Ishikawa (cell line): Measurements from ENCODE around the gene ERVW-1.

ENCODE experiments used
- EP300 ChIP-seq: IDR thresholded peaks from 2 replicates; pipeline ENCODE4 v1.6.1; 2012; ENCODE audit warnings: borderline replicate concordance
- FOXM1 ChIP-seq: IDR thresholded peaks from 2 replicates; pipeline ENCODE4 v1.6.1; 2012; ENCODE audit warnings: low read depth, borderline replicate concordance
- RAD21 ChIP-seq: IDR thresholded peaks from 2 replicates; pipeline ENCODE4 v1.6.1; 2012; ENCODE audit warnings: low read depth
- TAF1 ChIP-seq: IDR thresholded peaks from 2 replicates; pipeline ENCODE4 v1.6.1; 2012; ENCODE audit warnings: low read depth, mild to moderate bottlenecking
- TEAD4 ChIP-seq: IDR thresholded peaks from 2 replicates; pipeline ENCODE4 v1.6.1; 2012
- YY1 ChIP-seq: IDR thresholded peaks from 2 replicates; pipeline ENCODE4 v1.6.1; 2012; ENCODE audit warnings: low read depth
- TF ChIP-seq, protein P1 (sequence below): IDR thresholded peaks from 2 replicates; pipeline ENCODE4 v1.6.1; 2012
- TF ChIP-seq, protein P2 (sequence below): IDR thresholded peaks from 2 replicates; pipeline ENCODE4 v1.6.1; 2012; ENCODE audit warnings: low read depth, mild to moderate bottlenecking
- TF ChIP-seq, protein P3 (sequence below): IDR thresholded peaks from 2 replicates; pipeline ENCODE4 v1.6.1; 2012

DNA sequence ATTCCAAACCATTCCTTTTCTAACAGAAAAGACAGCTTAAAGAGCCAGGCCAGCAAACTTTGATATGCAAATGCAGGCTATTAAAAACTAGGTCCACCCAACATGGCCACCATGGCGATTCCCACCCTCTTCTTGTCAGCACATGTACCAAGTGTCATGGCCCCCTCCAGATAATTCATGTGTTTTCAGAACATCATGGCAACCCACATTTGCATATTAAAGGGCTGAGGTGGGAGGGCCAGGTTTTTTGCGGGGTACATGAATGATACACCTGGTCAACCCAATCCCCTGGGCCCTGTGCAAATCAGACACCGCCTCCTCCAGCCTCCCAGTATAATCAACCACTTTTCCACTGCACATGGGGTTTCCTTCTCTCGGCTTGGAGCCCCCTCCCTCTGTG is 965 bp upstream of the ERVW-1 start:
- TF ChIP-seq FOXM1 (no peak), EP300 (no peak), TAF1 (no peak), RAD21 (no peak), YY1 (no peak), TEAD4 (no peak)
- TF ChIP-seq, protein P1, sequence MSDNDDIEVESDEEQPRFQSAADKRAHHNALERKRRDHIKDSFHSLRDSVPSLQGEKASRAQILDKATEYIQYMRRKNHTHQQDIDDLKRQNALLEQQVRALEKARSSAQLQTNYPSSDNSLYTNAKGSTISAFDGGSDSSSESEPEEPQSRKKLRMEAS: no peak
- TF ChIP-seq, protein P2, sequence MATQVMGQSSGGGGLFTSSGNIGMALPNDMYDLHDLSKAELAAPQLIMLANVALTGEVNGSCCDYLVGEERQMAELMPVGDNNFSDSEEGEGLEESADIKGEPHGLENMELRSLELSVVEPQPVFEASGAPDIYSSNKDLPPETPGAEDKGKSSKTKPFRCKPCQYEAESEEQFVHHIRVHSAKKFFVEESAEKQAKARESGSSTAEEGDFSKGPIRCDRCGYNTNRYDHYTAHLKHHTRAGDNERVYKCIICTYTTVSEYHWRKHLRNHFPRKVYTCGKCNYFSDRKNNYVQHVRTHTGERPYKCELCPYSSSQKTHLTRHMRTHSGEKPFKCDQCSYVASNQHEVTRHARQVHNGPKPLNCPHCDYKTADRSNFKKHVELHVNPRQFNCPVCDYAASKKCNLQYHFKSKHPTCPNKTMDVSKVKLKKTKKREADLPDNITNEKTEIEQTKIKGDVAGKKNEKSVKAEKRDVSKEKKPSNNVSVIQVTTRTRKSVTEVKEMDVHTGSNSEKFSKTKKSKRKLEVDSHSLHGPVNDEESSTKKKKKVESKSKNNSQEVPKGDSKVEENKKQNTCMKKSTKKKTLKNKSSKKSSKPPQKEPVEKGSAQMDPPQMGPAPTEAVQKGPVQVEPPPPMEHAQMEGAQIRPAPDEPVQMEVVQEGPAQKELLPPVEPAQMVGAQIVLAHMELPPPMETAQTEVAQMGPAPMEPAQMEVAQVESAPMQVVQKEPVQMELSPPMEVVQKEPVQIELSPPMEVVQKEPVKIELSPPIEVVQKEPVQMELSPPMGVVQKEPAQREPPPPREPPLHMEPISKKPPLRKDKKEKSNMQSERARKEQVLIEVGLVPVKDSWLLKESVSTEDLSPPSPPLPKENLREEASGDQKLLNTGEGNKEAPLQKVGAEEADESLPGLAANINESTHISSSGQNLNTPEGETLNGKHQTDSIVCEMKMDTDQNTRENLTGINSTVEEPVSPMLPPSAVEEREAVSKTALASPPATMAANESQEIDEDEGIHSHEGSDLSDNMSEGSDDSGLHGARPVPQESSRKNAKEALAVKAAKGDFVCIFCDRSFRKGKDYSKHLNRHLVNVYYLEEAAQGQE: no peak
- TF ChIP-seq, protein P3, sequence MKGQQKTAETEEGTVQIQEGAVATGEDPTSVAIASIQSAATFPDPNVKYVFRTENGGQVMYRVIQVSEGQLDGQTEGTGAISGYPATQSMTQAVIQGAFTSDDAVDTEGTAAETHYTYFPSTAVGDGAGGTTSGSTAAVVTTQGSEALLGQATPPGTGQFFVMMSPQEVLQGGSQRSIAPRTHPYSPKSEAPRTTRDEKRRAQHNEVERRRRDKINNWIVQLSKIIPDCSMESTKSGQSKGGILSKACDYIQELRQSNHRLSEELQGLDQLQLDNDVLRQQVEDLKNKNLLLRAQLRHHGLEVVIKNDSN: no peak
